Measurements from ENCODE around the gene ARHGAP28.

ARHGAP28 gene

DNA sequence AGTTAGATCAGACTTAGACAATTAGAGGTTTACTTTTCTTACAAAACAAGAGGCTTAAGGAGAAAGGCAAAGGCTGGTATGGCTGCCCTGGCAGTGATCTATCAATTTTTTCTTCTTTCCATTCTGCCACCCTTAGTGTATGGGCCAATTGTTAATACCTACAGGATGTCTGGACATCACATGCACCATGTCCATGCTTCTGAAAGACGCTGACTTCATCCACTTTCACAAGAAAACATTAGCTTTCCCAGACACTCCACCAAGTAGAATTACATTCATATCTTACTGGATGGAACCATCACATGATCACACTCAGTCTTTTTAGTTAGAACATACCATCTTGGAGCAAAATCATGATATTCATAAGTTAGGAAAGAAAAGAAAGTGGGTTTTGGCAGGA, 120.9 kb downstream of the ARHGAP28 start:
- Histone ChIP-seq H3K4me1 (ENCODE audit: control insufficient read depth in 1 of 2, insufficient read depth in 1 of 2, low read depth in 1 of 2, low read length in 1 of 2) (no peaks in the 10 kb centered on the region), H3K9me3 (no peaks in the 10 kb centered on the region), H3K27me3 (no peaks in the 10 kb centered on the region), H3K27ac (no peak overlapping the region), H3K4me3 (ENCODE audit: low read depth in 1 of 2, low read length in 1 of 2) (no peak overlapping the region), H3K36me3 (no peaks in the 10 kb centered on the region)
- TF ChIP-seq, protein P1, sequence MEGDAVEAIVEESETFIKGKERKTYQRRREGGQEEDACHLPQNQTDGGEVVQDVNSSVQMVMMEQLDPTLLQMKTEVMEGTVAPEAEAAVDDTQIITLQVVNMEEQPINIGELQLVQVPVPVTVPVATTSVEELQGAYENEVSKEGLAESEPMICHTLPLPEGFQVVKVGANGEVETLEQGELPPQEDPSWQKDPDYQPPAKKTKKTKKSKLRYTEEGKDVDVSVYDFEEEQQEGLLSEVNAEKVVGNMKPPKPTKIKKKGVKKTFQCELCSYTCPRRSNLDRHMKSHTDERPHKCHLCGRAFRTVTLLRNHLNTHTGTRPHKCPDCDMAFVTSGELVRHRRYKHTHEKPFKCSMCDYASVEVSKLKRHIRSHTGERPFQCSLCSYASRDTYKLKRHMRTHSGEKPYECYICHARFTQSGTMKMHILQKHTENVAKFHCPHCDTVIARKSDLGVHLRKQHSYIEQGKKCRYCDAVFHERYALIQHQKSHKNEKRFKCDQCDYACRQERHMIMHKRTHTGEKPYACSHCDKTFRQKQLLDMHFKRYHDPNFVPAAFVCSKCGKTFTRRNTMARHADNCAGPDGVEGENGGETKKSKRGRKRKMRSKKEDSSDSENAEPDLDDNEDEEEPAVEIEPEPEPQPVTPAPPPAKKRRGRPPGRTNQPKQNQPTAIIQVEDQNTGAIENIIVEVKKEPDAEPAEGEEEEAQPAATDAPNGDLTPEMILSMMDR (IDR thresholded peaks at IDR 0.05) = no peak

DNA sequence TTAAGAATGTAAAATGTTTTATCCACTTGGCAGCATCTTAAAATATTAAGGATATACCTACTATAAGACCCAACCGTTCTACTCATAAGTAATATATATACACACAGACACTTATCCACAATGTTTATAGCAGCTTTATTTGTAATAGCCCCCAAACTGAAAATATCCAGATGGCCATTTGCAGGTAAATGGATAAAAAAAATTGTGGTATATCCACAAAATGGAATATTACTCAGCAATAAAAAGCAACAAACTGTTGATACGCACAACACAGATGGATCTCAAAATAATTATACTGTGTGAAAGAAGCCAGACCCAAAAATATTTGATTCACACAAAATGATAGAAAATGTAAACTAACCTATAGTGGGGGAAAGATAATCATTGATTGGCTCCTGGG, 122.0 kb downstream of the ARHGAP28 start:
- Histone ChIP-seq H3K9me3 (no peaks in the 10 kb centered on the region), H3K4me3 (ENCODE audit: low read depth in 1 of 2, low read length in 1 of 2) (no peak overlapping the region), H3K4me1 (ENCODE audit: control insufficient read depth in 1 of 2, insufficient read depth in 1 of 2, low read depth in 1 of 2, low read length in 1 of 2) (no peaks in the 10 kb centered on the region), H3K36me3 (no peaks in the 10 kb centered on the region), H3K27ac (no peak overlapping the region), H3K27me3 (no peaks in the 10 kb centered on the region)
- TF ChIP-seq, protein P1 (IDR thresholded peaks at IDR 0.05) = no peak

DNA sequence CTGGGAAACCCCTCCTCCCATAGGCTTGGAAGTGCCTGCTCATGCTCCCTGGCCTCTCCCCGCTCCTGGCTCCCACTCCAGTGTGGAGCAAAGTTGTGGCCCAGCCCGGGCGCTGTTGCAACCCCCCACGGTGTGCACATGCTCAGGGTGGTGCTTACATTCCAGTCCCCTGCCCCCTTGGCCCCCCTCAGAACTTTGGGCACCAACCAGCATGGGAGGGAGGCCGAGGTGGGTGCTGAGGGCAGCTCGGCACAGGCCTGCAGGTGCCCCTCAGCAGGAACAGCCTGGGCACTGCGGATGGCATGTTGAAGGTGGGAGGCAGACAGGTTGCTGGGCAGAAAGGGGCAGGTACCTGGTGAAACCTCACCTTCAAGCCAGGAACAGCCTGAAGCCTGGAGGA, 125.3 kb downstream of the ARHGAP28 start:
- Histone ChIP-seq H3K27ac (no peak overlapping the region), H3K9me3 (no peaks in the 10 kb centered on the region), H3K4me1 (ENCODE audit: control insufficient read depth in 1 of 2, insufficient read depth in 1 of 2, low read depth in 1 of 2, low read length in 1 of 2) (no peaks in the 10 kb centered on the region), H3K36me3 (no peaks in the 10 kb centered on the region), H3K4me3 (ENCODE audit: low read depth in 1 of 2, low read length in 1 of 2) (no peak overlapping the region), H3K27me3 (no peaks in the 10 kb centered on the region)
- TF ChIP-seq, protein P1 (IDR thresholded peaks at IDR 0.05) = no peak

DNA sequence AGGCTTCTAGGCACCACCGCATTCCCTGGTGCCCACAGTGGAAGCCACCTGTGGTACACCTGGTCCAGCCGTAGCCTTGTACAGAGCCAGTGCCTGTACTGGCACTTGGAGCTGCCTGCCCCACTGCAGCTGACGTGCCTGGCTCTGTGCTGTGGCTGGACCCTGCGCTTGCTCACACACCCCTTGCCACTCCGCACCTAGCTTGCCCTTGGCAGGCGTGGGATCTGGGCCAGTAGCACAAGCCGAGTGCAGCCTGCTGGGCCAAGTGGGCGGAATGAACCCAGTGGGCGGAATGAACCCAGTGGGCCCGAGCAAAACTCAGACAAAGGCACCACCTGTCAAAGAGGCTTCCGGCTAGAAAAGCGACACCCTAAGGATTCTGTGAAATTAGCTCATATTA, 126.3 kb downstream of the ARHGAP28 start:
- Histone ChIP-seq H3K4me1 (ENCODE audit: control insufficient read depth in 1 of 2, insufficient read depth in 1 of 2, low read depth in 1 of 2, low read length in 1 of 2) (no peaks in the 10 kb centered on the region), H3K4me3 (ENCODE audit: low read depth in 1 of 2, low read length in 1 of 2) (no peak overlapping the region), H3K36me3 (no peaks in the 10 kb centered on the region), H3K27me3 (no peaks in the 10 kb centered on the region), H3K27ac (no peak overlapping the region), H3K9me3 (no peaks in the 10 kb centered on the region)
- TF ChIP-seq, protein P1 (IDR thresholded peaks at IDR 0.05) = no peak

DNA sequence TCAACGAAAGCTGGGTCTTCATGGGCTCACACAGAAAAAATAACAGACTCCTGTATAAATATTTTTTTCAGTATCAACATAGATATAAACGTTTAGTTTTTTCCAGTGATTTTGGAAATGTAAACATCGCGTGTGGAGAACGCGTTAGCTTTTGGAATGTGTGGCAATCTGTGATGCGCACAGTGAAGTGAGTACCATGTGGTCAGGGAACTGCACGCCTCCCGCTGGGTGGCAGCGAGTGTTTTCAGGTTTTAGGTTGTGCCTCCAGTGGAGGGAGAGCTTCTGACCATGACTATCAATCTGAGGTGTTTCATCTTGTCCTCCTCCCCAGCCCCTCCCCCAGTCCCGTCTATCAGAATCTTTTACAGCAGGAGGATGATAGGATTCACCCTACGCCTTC, 127.8 kb downstream of the ARHGAP28 start:
- H3K4me1 ChIP-seq (ENCODE audit: control insufficient read depth in 1 of 2, insufficient read depth in 1 of 2, low read depth in 1 of 2, low read length in 1 of 2) = no peaks in the 10 kb centered on the region

More for the DNA sequence above, 127.8 kb downstream of the ARHGAP28 start:
- no peak overlapping the region for H3K4me3 ChIP-seq (ENCODE audit: low read depth in 1 of 2, low read length in 1 of 2)
- TF ChIP-seq, protein P1 (IDR thresholded peaks at IDR 0.05) = no peak
- H3K27me3 ChIP-seq = no peaks in the 10 kb centered on the region
- no peak overlapping the region for H3K27ac ChIP-seq
- no peaks in the 10 kb centered on the region for H3K36me3 ChIP-seq
- H3K9me3 ChIP-seq = no peaks in the 10 kb centered on the region
